Measurements from ENCODE around the gene STAG3. TPM values are rescaled to one million over a fixed set of nuclear protein-coding genes. Genes with fewer than 3 reads are reported as not detected.

Gene STAG3
- total and polyA plus RNA-seq, 9 of the 15 experiments (the other 6 are each of a cell fraction or from before 2014, with no cell fraction given): 0.54 to 2.5 (median 1.7) TPM

DNA sequence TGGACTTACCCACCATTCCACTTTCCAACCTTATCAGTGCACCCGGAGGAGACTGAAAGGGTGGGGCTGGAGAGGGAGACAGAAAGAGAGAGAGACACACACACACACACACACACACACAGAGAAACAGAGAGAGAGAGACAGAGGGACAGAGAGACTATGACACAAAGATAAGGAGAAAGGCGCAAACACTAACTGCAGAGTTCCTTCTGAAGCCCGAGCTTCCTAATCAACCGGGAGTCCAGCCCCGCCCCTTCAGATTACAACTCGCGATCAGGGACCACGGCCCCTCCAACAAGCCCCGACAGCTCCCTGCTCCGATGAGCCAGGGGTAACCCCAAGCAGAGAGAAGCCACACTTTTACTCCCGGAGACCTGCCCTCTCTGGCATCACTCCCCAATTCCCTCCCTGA lies 9.8 kb upstream of the STAG3 start (continued):
- peak; percentile 75; the same call in 1 of the 2 replicates for TF ChIP-seq NKRF (IDR thresholded peaks at IDR 0.05; ENCODE audit: borderline replicate concordance)
- TF ChIP-seq ZBTB49 (CRISPR knock-in tag; IDR thresholded peaks at IDR 0.05; ENCODE audit: borderline replicate concordance): no peak
- TF ChIP-seq NEUROD1 (IDR thresholded peaks at IDR 0.05; ENCODE audit: borderline replicate concordance, low read depth, low read length, partially characterized antibody): peak; percentile 52
- TF ChIP-seq ZNF785 (CRISPR knock-in tag; IDR thresholded peaks at IDR 0.05): no peak
- TF ChIP-seq ZNF3 (CRISPR knock-in tag; IDR thresholded peaks at IDR 0.05): no peak
- TF ChIP-seq POLR2AphosphoS5 (IDR thresholded peaks at IDR 0.05; ENCODE audit: control insufficient read depth, insufficient read depth, low read depth, low read length): no peak
- TF ChIP-seq RAD51 (IDR thresholded peaks at IDR 0.05; ENCODE audit: borderline replicate concordance, low read depth): peak; percentile 30; the same call in 1 of the 2 replicates
- peak; percentile 69; the same call in 1 of the 2 replicates for TF ChIP-seq MEF2D (tag; conservative IDR thresholded peaks at IDR 0.05; ENCODE audit: low read depth)
- no peak for TF ChIP-seq SIN3B (IDR thresholded peaks at IDR 0.05; ENCODE audit: low read depth)
- TF ChIP-seq SP2 (IDR thresholded peaks at IDR 0.05; ENCODE audit: extremely low read depth, low read depth, low read length, poor library complexity, severe bottlenecking): no peak
- TF ChIP-seq FOXK1 (CRISPR knock-in tag; IDR thresholded peaks at IDR 0.05; ENCODE audit: borderline replicate concordance): no peak
- no peak for TF ChIP-seq ZNF780A (CRISPR knock-in tag; IDR thresholded peaks at IDR 0.05)
- TF ChIP-seq, protein P1, sequence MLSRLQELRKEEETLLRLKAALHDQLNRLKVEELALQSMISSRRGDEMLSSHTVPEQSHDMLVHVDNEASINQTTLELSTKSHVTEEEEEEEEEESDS (CRISPR knock-in tag; IDR thresholded peaks at IDR 0.05): no peak
- TF ChIP-seq ZNF639 (CRISPR knock-in tag; conservative IDR thresholded peaks at IDR 0.05 in 1 of 2, IDR thresholded peaks at IDR 0.05 in 1 of 2): no peak; a peak in 1 of 4 replicates
- no peak for TF ChIP-seq HNRNPK (IDR thresholded peaks at IDR 0.05; ENCODE audit: low read depth, low read length, poor library complexity, severe bottlenecking)
- peak; percentile 82 for TF ChIP-seq MTA2 (IDR thresholded peaks at IDR 0.05; ENCODE audit: low read depth)
- TF ChIP-seq JUN (IDR thresholded peaks at IDR 0.05; ENCODE audit: borderline replicate concordance, low read depth, low read length): peak; percentile 43; the same call in 1 of the 2 replicates
- no peak for TF ChIP-seq JUN (CRISPR knock-in tag; IDR thresholded peaks at IDR 0.05; ENCODE audit: borderline replicate concordance)
- TF ChIP-seq SMC3 (conservative IDR thresholded peaks at IDR 0.05; ENCODE audit: insufficient read depth, low read depth, low read length): no peak
- peak; percentile 91 for TF ChIP-seq EHMT2 (IDR thresholded peaks at IDR 0.05)
- no peak for TF ChIP-seq HNRNPH1 (optimal IDR thresholded peaks at IDR 0.05; ENCODE audit: low read depth, low read length)

Measured in K562 (cell line).